ENCODE results near the gene FGF21. TPM values are rescaled to one million over a fixed set of nuclear protein-coding genes. Genes with fewer than 3 reads are reported as not detected.

The FGF21 gene
- total and polyA plus RNA-seq, 2 experiments from 2014 or later, result not detected

DNA sequence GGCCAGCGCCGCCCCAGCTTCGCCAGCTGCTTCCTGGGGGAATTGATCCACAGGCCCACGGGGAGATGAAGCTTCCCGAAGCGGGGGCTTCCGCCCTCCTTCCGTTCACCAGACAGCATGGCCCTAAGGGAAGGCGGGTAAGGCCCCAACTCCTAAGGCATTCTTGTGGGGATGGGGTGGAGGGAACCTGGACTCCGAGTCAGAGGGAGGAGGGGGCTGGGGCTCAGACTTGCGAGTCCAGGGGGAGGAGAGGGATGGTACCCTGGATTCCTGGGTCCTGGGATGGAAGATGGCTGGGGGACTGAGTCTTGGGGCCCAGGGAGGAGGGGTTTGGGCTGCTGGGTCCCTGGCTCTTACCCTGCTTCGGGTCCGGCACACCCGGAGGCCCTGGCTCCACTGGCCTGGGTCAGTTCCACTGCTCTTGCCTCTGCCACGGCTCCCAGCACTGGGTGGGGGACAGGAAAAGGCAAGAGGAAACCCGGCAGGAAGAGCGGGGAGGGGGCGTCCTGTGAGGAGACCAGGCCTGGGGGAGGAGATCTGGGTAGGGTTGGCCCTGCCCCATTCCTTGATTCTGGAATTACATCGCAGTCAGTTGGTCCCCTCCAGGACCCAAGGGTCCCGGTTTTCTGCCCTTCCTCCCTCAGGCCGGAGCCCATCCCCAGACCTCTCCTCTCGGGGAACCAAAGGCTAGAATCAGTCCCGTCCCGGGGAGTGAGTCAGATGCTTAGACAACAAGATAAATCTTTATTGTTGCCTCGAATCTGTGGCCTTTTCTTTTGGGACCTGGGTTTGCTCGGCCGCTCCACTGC lies 15.0 kb upstream of the FGF21 start, which contains the start of gene RASIP1:
RASIP1 (minus strand) TSS at position 447 of the 809 bp plus-strand sequence; CDS start at position 119, 328 bp downstream.
- no peaks in the 10 kb centered on the region for H3K9me3 ChIP-seq (ENCODE audit: low read depth)
- H3K36me3 ChIP-seq, result no peaks in the 10 kb centered on the region
- DNase-seq (ENCODE audit: low read depth in 1 of 2, low spot score in 1 of 2), result no peak
- TF ChIP-seq, protein P1, sequence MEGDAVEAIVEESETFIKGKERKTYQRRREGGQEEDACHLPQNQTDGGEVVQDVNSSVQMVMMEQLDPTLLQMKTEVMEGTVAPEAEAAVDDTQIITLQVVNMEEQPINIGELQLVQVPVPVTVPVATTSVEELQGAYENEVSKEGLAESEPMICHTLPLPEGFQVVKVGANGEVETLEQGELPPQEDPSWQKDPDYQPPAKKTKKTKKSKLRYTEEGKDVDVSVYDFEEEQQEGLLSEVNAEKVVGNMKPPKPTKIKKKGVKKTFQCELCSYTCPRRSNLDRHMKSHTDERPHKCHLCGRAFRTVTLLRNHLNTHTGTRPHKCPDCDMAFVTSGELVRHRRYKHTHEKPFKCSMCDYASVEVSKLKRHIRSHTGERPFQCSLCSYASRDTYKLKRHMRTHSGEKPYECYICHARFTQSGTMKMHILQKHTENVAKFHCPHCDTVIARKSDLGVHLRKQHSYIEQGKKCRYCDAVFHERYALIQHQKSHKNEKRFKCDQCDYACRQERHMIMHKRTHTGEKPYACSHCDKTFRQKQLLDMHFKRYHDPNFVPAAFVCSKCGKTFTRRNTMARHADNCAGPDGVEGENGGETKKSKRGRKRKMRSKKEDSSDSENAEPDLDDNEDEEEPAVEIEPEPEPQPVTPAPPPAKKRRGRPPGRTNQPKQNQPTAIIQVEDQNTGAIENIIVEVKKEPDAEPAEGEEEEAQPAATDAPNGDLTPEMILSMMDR (IDR thresholded peaks at IDR 0.05; ENCODE audit: low read depth, low read length), result no peak
- peaks cover 24% of the 10 kb centered on the region for H3K27me3 ChIP-seq
- no peak within 1 kb of the TSS for H3K27ac ChIP-seq
- H3K4me3 ChIP-seq, result peak within 1 kb of the TSS; percentile 87
- H3K4me1 ChIP-seq (ENCODE audit: low read depth), result no peaks in the 10 kb centered on the region

GRCh38 chr19:48741129-48741999 lies 14.0 kb upstream of the FGF21 start:
- Histone ChIP-seq H3K4me3 (no peak overlapping the region), H3K36me3 (no peaks in the 10 kb centered on the region)

GRCh38 chr19:48742096-48742495 lies 13.2 kb upstream of the FGF21 start:
- Histone ChIP-seq H3K27me3 (peaks cover 24% of the 10 kb centered on the region), H3K4me1 (ENCODE audit: low read depth) (no peaks in the 10 kb centered on the region), H3K4me3 (no peak overlapping the region), H3K27ac (no peak overlapping the region), H3K9me3 (ENCODE audit: low read depth) (no peaks in the 10 kb centered on the region), H3K36me3 (no peaks in the 10 kb centered on the region)
- TF ChIP-seq, protein P1 (IDR thresholded peaks at IDR 0.05; ENCODE audit: low read depth, low read length), result no peak
- no peak for DNase-seq (ENCODE audit: low read depth in 1 of 2, low spot score in 1 of 2)

More at GRCh38 chr19:48741129-48741999, 14.0 kb upstream of the FGF21 start:
- peaks cover 24% of the 10 kb centered on the region for H3K27me3 ChIP-seq
- no peaks in the 10 kb centered on the region for H3K4me1 ChIP-seq (ENCODE audit: low read depth)
- peak in 1 of 2 donors; percentile 32 for DNase-seq (ENCODE audit: low read depth in 1 of 2, low spot score in 1 of 2)
- H3K9me3 ChIP-seq (ENCODE audit: low read depth), result no peaks in the 10 kb centered on the region
- H3K27ac ChIP-seq, result no peak overlapping the region
- TF ChIP-seq, protein P1 (IDR thresholded peaks at IDR 0.05; ENCODE audit: low read depth, low read length), result no peak

- no peaks in the 10 kb centered on the region for H3K36me3 ChIP-seq
- no peak overlapping the region for H3K4me3 ChIP-seq
- TF ChIP-seq, protein P1 (IDR thresholded peaks at IDR 0.05; ENCODE audit: low read depth, low read length), result no peak
- DNase-seq (ENCODE audit: low read depth in 1 of 2, low spot score in 1 of 2), result peak; percentile 68 to 76
- no peak overlapping the region for H3K27ac ChIP-seq
- H3K4me1 ChIP-seq (ENCODE audit: low read depth), result no peaks in the 10 kb centered on the region
- peaks cover 10% of the 10 kb centered on the region for H3K27me3 ChIP-seq
- no peaks in the 10 kb centered on the region for H3K9me3 ChIP-seq (ENCODE audit: low read depth)
These were observed 9.9 kb upstream of the FGF21 start for GRCh38 chr19:48745208-48745995.

GRCh38 chr19:48746110-48746509 lies 9.2 kb upstream of the FGF21 start:
- no peaks in the 10 kb centered on the region for H3K36me3 ChIP-seq
- H3K4me1 ChIP-seq (ENCODE audit: low read depth), result no peaks in the 10 kb centered on the region
- H3K27ac ChIP-seq, result no peak overlapping the region
- H3K4me3 ChIP-seq, result no peak overlapping the region
- no peak for DNase-seq (ENCODE audit: low read depth in 1 of 2, low spot score in 1 of 2)
- peaks cover 3% of the 10 kb centered on the region for H3K27me3 ChIP-seq
- no peaks in the 10 kb centered on the region for H3K9me3 ChIP-seq (ENCODE audit: low read depth)
- TF ChIP-seq, protein P1 (IDR thresholded peaks at IDR 0.05; ENCODE audit: low read depth, low read length), result no peak

Measured in cardiac muscle cell (in vitro differentiated cells and primary cell).